ENCODE data around the gene ITGB3. TPM values are rescaled to one million over a fixed set of nuclear protein-coding genes. Genes with fewer than 3 reads are reported as not detected.
A peak's percentile ranks its signal among the peaks of the same experiment; 100 is the strongest.

The ITGB3 gene
- total RNA-seq, 2 experiments from 2014 or later = not detected

DNA sequence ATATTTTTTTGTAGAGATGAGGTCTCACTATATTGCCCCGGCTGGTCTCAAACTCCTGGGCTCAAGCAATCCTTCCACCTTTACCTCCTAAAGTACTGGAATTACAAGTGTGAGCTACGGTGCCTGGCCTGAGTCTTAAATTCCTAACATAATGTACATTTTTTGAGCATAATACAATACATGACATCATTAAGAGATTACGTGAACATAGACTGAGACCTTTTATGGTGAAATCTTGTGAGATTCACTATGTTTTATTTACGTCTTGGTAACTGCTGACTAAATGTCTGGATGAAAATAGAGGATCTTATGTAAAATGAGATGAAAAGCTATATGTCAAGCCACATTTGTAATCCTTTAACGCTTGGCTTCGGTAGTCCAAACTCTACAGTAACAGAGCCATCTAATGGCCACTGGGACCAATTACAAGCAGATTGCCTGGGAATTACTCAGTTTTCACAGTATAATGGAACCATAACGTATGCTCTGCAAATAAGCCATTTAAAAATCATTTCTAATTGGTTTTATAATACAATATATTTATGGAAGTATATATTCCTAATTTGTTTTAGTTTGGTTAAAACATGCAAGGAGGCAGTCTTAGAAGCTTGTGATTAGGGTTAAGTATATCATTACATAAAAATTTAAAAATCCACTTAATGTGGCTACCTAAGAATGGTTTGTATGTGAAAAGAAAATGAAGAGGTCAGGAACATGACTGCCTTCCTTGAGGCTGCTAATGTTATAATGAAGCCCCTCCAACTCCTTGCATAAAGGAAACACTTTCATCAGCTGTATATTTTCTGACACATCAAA lies 62.0 kb downstream of the ITGB3 start:
- POLR2A ChIA-PET = interaction anchor here (1.0 kb wide), 1 partner anchor 140 kb away, joined by 3 read pairs; no protein-coding TSS in a partner anchor

DNA sequence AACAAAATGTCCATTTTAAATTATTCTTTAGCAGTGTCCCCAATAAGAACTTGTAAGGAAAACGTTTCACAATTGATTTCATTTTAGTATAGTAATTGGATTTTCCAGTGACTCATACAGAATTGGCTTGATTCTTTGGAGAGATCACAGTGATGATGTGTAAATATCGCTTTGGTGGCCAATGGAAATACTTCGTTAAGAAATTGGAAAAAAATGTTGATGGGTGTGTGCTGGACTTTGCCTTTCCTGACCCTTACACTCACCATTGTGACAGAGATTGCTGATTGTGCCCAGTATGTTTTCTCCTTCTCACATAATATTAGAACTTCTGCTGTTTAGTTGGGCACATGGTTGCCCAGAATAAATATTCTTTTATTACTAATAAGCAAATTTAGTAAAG lies 62.7 kb downstream of the ITGB3 start:
- Mint-ChIP-seq H3K27ac (no peak overlapping the region), H3K4me3 (no peak overlapping the region), H3K27me3 (no peaks in the 10 kb centered on the region), H3K9me3 (peaks cover 3% of the 10 kb centered on the region), H3K4me1 (ENCODE audit: low read depth) (no peaks in the 10 kb centered on the region), H3K36me3 (ENCODE audit: low read depth) (no peaks in the 10 kb centered on the region)
- POLR2A ChIA-PET = no interaction called here
- TF ChIP-seq, protein P1, sequence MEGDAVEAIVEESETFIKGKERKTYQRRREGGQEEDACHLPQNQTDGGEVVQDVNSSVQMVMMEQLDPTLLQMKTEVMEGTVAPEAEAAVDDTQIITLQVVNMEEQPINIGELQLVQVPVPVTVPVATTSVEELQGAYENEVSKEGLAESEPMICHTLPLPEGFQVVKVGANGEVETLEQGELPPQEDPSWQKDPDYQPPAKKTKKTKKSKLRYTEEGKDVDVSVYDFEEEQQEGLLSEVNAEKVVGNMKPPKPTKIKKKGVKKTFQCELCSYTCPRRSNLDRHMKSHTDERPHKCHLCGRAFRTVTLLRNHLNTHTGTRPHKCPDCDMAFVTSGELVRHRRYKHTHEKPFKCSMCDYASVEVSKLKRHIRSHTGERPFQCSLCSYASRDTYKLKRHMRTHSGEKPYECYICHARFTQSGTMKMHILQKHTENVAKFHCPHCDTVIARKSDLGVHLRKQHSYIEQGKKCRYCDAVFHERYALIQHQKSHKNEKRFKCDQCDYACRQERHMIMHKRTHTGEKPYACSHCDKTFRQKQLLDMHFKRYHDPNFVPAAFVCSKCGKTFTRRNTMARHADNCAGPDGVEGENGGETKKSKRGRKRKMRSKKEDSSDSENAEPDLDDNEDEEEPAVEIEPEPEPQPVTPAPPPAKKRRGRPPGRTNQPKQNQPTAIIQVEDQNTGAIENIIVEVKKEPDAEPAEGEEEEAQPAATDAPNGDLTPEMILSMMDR (IDR thresholded peaks at IDR 0.05) = no peak
- DNase-seq (no peak), ATAC-seq (no peak)
- intact Hi-C loops (cut with micrococcal nuclease) = no loop called here
- CTCF ChIA-PET = interaction anchor here (1.0 to 2.6 kb wide), 17 partner anchors 8 to 375 kb away, joined by 3 to 31 read pairs (median 7); partner anchors contain the start of genes EFCAB13 and MYL4

More for the DNA sequence above, 62.0 kb downstream of the ITGB3 start:
- Mint-ChIP-seq H3K4me3 (no peak overlapping the region), H3K36me3 (ENCODE audit: low read depth) (no peaks in the 10 kb centered on the region), H3K4me1 (ENCODE audit: low read depth) (no peaks in the 10 kb centered on the region), H3K27ac (no peak overlapping the region), H3K9me3 (no peaks in the 10 kb centered on the region), H3K27me3 (no peaks in the 10 kb centered on the region)
- intact Hi-C loops (cut with micrococcal nuclease) = loop anchor here (2.0 kb wide), 1 partner anchor 85 kb away; no protein-coding TSS in a partner anchor
- CTCF ChIA-PET = interaction anchor here (0.7 to 2.6 kb wide), 32 partner anchors 9 to 374 kb away, joined by 3 to 31 read pairs (median 4); partner anchors contain the start of genes CDC27, EFCAB13 and MYL4
- ATAC-seq = peak; percentile 91
- peak; percentile 44 for DNase-seq
- TF ChIP-seq, protein P1 (IDR thresholded peaks at IDR 0.05) = peak; percentile 89

DNA sequence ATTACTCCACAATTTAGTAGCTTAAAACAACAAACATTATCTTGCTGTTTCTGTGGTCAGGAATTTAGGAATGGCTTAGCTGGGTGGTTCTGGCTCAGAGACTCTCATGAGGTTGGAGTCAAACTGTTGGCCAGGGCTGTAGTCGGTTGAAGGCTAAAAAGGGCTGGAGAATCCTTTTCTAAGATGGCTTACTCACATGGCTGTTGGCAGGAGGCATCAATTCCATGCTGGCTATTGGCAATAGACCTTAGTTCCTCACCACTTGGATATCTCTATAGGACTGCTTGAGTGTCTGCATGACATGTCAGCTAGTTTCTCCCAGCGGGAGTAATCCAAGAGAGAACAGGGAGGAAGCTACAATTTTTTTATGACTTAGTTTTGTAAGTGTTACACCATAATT lies 63.5 kb downstream of the ITGB3 start:
- DNase-seq = no peak

DNA sequence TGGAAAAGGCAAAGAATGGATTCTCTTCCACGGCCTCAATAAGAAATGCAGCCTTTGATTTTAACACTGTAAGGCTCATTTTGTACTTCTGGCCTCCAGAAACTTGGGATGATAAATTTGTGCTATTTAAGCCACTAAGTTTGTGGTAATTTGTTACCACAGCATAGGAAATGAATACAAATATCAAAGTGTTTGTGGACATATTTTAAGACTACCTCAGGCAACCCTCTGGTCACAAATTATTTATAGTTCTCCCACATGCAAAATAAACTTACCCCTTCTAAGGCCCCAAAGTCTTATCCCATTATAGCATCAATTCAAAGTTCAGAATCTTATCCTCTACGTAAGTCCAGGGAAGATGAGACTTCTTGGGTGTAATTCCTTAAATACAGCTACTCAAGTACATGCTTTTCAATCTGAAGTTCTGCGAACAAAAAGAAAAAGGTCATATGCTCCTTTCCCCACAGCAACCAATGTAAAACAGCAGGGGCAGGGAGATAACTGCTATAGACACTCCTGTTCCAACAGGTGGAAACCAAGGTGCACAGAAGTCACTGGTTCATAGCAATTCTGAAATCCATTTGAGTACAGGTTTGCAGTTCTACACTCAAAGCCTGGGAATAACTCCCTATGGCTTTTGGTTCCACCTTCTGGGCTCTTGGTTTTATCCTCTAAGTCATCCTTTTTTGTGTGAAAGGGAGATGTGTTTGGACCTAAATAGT lies 64.7 kb downstream of the ITGB3 start:
- H3K4me1 Mint-ChIP-seq (ENCODE audit: low read depth) = peaks cover 2% of the 10 kb centered on the region
- intact Hi-C loops (cut with micrococcal nuclease) = no loop called here
- H3K27me3 Mint-ChIP-seq = peaks cover 7% of the 10 kb centered on the region
- DNase-seq = no peak
- H3K36me3 Mint-ChIP-seq (ENCODE audit: low read depth) = no peaks in the 10 kb centered on the region
- ATAC-seq = no peak
- no peak overlapping the region for H3K4me3 Mint-ChIP-seq
- no peak overlapping the region for H3K27ac Mint-ChIP-seq
- POLR2A ChIA-PET = no interaction called here
- CTCF ChIA-PET = interaction anchor here (1.0 kb wide), 1 partner anchor 89 kb away, joined by 3 read pairs; no protein-coding TSS in a partner anchor
- peaks cover 3% of the 10 kb centered on the region for H3K9me3 Mint-ChIP-seq
- TF ChIP-seq, protein P1 (IDR thresholded peaks at IDR 0.05) = no peak

More for the DNA sequence above, 63.5 kb downstream of the ITGB3 start:
- H3K4me1 Mint-ChIP-seq (ENCODE audit: low read depth) = no peaks in the 10 kb centered on the region
- no peak overlapping the region for H3K4me3 Mint-ChIP-seq
- POLR2A ChIA-PET = interaction anchor here (0.6 kb wide), 1 partner anchor 63 kb away, joined by 3 read pairs; no protein-coding TSS in a partner anchor
- ATAC-seq = no peak
- intact Hi-C loops (cut with micrococcal nuclease) = no loop called here
- no peaks in the 10 kb centered on the region for H3K27me3 Mint-ChIP-seq
- peaks cover 3% of the 10 kb centered on the region for H3K9me3 Mint-ChIP-seq
- no peaks in the 10 kb centered on the region for H3K36me3 Mint-ChIP-seq (ENCODE audit: low read depth)
- TF ChIP-seq, protein P1 (IDR thresholded peaks at IDR 0.05) = no peak
- no peak overlapping the region for H3K27ac Mint-ChIP-seq
- CTCF ChIA-PET = interaction anchor here (1.0 to 2.5 kb wide), 7 partner anchors 8 to 376 kb away, joined by 3 to 14 read pairs (median 5); partner anchors contain the start of gene EFCAB13

All from activated CD8-positive, alpha-beta T cell treated with anti-CD3 and anti-CD28 coated beads for 36 hours (primary cell).